Mesendoderm (in vitro differentiated cells): Measurements from ENCODE around the gene NDUFS7.

Experiments
- DNase-seq: peaks from one replicate; pipeline ENCODE4 v3.0.0; 2013
- H2AK5ac ChIP-seq: 2 replicates; pipeline ENCODE4 v1.6.1; 2013; ENCODE audit warnings: low read length, inconsistent platforms
- H2BK120ac ChIP-seq: 2 replicates; pipeline ENCODE4 v1.6.1; 2013; ENCODE audit warnings: low read depth, mild to moderate bottlenecking, low read length, moderate library complexity, mixed read lengths
- H2BK15ac ChIP-seq: replicated peaks from 2 replicates; pipeline ENCODE4 v1.6.1; 2013; ENCODE audit warnings: low read depth, mild to moderate bottlenecking, moderate library complexity
- H2BK5ac ChIP-seq: 2 replicates; pipeline ENCODE4 v1.6.1; 2013; ENCODE audit warnings: low read length, inconsistent platforms
- H3K18ac ChIP-seq: 2 replicates; pipeline ENCODE4 v1.6.1; 2013; ENCODE audit warnings: mild to moderate bottlenecking, low read length, mixed read lengths
- H3K23ac ChIP-seq: one replicate; pipeline ENCODE4 v1.6.1; 2013; ENCODE audit warnings: low read length
- H3K27ac ChIP-seq: 2 replicates; pipeline ENCODE4 v1.5.1; 2013; ENCODE audit warnings: low read depth, mild to moderate bottlenecking, inconsistent platforms, low read length, moderate library complexity
- H3K27me3 ChIP-seq: 2 replicates; pipeline ENCODE4 v1.6.1; 2013; ENCODE audit warnings: low read length, control low read depth, mild to moderate bottlenecking, inconsistent platforms; ENCODE audit not compliant: insufficient read depth, poor library complexity
- H3K36me3 ChIP-seq: 2 replicates; pipeline ENCODE4 v1.6.1; 2013; ENCODE audit warnings: low read length, inconsistent platforms; ENCODE audit not compliant: control insufficient read depth, insufficient read depth
- H3K4ac ChIP-seq: one replicate; pipeline ENCODE4 v1.6.1; 2013; ENCODE audit warnings: low read depth, mild to moderate bottlenecking, low read length, moderate library complexity
- H3K4me1 ChIP-seq: 2 replicates; pipeline ENCODE4 v1.6.1; 2013; ENCODE audit warnings: low read depth, low read length, inconsistent platforms; ENCODE audit not compliant: control insufficient read depth
- H3K4me2 ChIP-seq: 2 replicates; pipeline ENCODE4 v1.6.1; 2013; ENCODE audit warnings: low read length
- H3K4me3 ChIP-seq: 2 replicates; pipeline ENCODE4 v1.5.1; 2013; ENCODE audit warnings: mild to moderate bottlenecking, low read length
- H3K56ac ChIP-seq: one replicate; pipeline ENCODE4 v1.6.1; 2013; ENCODE audit warnings: low read length
- H3K79me1 ChIP-seq: 2 replicates; pipeline ENCODE4 v1.6.1; 2013; ENCODE audit warnings: low read length, inconsistent platforms
- H3K79me2 ChIP-seq: 2 replicates; pipeline ENCODE4 v1.6.1; 2013; ENCODE audit warnings: mild to moderate bottlenecking, low read length; ENCODE audit not compliant: control insufficient read depth, insufficient read depth
- H3K9ac ChIP-seq: 2 replicates; pipeline ENCODE4 v1.6.1; 2013; ENCODE audit warnings: low read length, inconsistent platforms
- H4K5ac ChIP-seq: one replicate; pipeline ENCODE4 v1.6.1; 2013; ENCODE audit warnings: low read length
- H4K8ac ChIP-seq: one replicate; pipeline ENCODE4 v1.6.1; 2013; ENCODE audit warnings: low read depth, mild to moderate bottlenecking, control low read depth, low read length, moderate library complexity
- WGBS: extraction: QIAGEN DNeasy Blood & Tissue Kit; methylation state at CpG from one replicate; pipeline ENCODE4 v1.1.7; 2013; ENCODE audit warnings: low lambda C conversion rate, missing lambda C conversion rate; ENCODE audit not compliant: insufficient coverage; ENCODE audit errors: extremely low coverage; 5-methylcytosine and 5-hydroxymethylcytosine counted together

NDUFS7 gene

GRCh38 chr19:1350867-1351266 is 32.8 kb upstream of the NDUFS7 start:
- Histone ChIP-seq H3K4me1 (no peaks in the 10 kb centered on the region), H3K27ac (no peak overlapping the region), H3K27me3 (no peaks in the 10 kb centered on the region), H2AK5ac (no peak overlapping the region), H3K56ac (no peak overlapping the region), H3K9ac (no peak overlapping the region), H3K79me1 (peaks cover 4% of the 10 kb centered on the region), H4K5ac (no peak overlapping the region), H3K36me3 (no peaks in the 10 kb centered on the region), H2BK120ac (no peak overlapping the region), H3K79me2 (peaks cover 5% of the 10 kb centered on the region), H3K4me2 (no peak overlapping the region), H4K8ac (no peak overlapping the region), H3K18ac (no peak overlapping the region), H3K4me3 (no peak overlapping the region), H2BK15ac (no peak overlapping the region), H3K4ac (no peak overlapping the region), H2BK5ac (no peak overlapping the region), H3K23ac (no peak overlapping the region)
- DNase-seq, result no peak
- no CpG with 5 or more reads among the region's 5 CpGs for WGBS

GRCh38 chr19:1351381-1351851 is 32.3 kb upstream of the NDUFS7 start:
- Histone ChIP-seq H2BK5ac (no peak overlapping the region), H3K23ac (no peak overlapping the region), H3K56ac (no peak overlapping the region), H3K79me1 (peaks cover 4% of the 10 kb centered on the region), H3K27me3 (no peaks in the 10 kb centered on the region), H3K27ac (no peak overlapping the region), H4K5ac (no peak overlapping the region), H4K8ac (no peak overlapping the region), H2BK120ac (no peak overlapping the region), H3K18ac (no peak overlapping the region), H2AK5ac (no peak overlapping the region), H2BK15ac (no peak overlapping the region), H3K9ac (no peak overlapping the region), H3K4ac (no peak overlapping the region), H3K4me1 (no peaks in the 10 kb centered on the region), H3K79me2 (peaks cover 5% of the 10 kb centered on the region), H3K4me3 (no peak overlapping the region), H3K36me3 (no peaks in the 10 kb centered on the region), H3K4me2 (no peak overlapping the region)
- no peak for DNase-seq
- WGBS, result no CpG with 5 or more reads among the region's 21 CpGs

GRCh38 chr19:1353144-1353543 is 30.6 kb upstream of the NDUFS7 start:
- H3K9ac ChIP-seq, result no peak overlapping the region
- no peak overlapping the region for H3K4me3 ChIP-seq
- H4K5ac ChIP-seq, result no peak overlapping the region
- H3K36me3 ChIP-seq, result peaks cover 1% of the 10 kb centered on the region
- H3K56ac ChIP-seq, result no peak overlapping the region
- H3K79me2 ChIP-seq, result peaks cover 5% of the 10 kb centered on the region
- no peak overlapping the region for H2BK120ac ChIP-seq
- no peaks in the 10 kb centered on the region for H3K27me3 ChIP-seq
- no peak overlapping the region for H4K8ac ChIP-seq
- H2BK5ac ChIP-seq, result no peak overlapping the region
- H3K23ac ChIP-seq, result no peak overlapping the region
- H3K4me2 ChIP-seq, result no peak overlapping the region
- no peak overlapping the region for H3K27ac ChIP-seq
- no peaks in the 10 kb centered on the region for H3K4me1 ChIP-seq
- peaks cover 8% of the 10 kb centered on the region for H3K79me1 ChIP-seq
- no peak overlapping the region for H3K18ac ChIP-seq
- no peak overlapping the region for H2AK5ac ChIP-seq
- DNase-seq, result no peak
- no peak overlapping the region for H3K4ac ChIP-seq
- no CpG with 5 or more reads among the region's 9 CpGs for WGBS
- H2BK15ac ChIP-seq, result no peak overlapping the region

- Histone ChIP-seq H3K4ac (peak overlapping the region; percentile 38), H3K27ac (peak overlapping the region; percentile 64), H2BK15ac (no peak overlapping the region), H2AK5ac (no peak overlapping the region), H4K5ac (no peak overlapping the region), H3K79me1 (peaks cover 8% of the 10 kb centered on the region), H3K27me3 (no peaks in the 10 kb centered on the region), H3K4me3 (peak overlapping the region; percentile 88), H4K8ac (peak overlapping the region; percentile 60), H3K18ac (peak overlapping the region; percentile 91), H3K4me2 (peak overlapping the region; percentile 93), H3K79me2 (peaks cover 7% of the 10 kb centered on the region), H3K36me3 (peaks cover 1% of the 10 kb centered on the region), H3K56ac (peak overlapping the region; percentile 98), H3K23ac (no peak overlapping the region), H3K4me1 (no peaks in the 10 kb centered on the region), H2BK120ac (no peak overlapping the region), H3K9ac (peak overlapping the region; percentile 97), H2BK5ac (no peak overlapping the region)
- no peak for DNase-seq
- no CpG with 5 or more reads among the region's 61 CpGs for WGBS
Observed at GRCh38 chr19:1354970-1355567, 28.6 kb upstream of the NDUFS7 start.

GRCh38 chr19:1355568-1356507 is 27.9 kb upstream of the NDUFS7 start:
- peaks cover 8% of the 10 kb centered on the region for H3K79me1 ChIP-seq
- H4K8ac ChIP-seq, result no peak overlapping the region
- no peak overlapping the region for H3K23ac ChIP-seq
- H3K4ac ChIP-seq, result peak overlapping the region; percentile 38
- H2BK15ac ChIP-seq, result no peak overlapping the region
- peak overlapping the region; percentile 97 for H3K9ac ChIP-seq
- H2BK5ac ChIP-seq, result no peak overlapping the region
- H3K4me3 ChIP-seq, result peak overlapping the region; percentile 88
- H4K5ac ChIP-seq, result no peak overlapping the region
- no CpG with 5 or more reads among the region's 32 CpGs for WGBS
- H3K27ac ChIP-seq, result no peak overlapping the region
- H3K4me1 ChIP-seq, result no peaks in the 10 kb centered on the region
- no peaks in the 10 kb centered on the region for H3K27me3 ChIP-seq
- H2AK5ac ChIP-seq, result peak overlapping the region; percentile 72
- peak overlapping the region; percentile 93 for H3K4me2 ChIP-seq
- peak overlapping the region; percentile 98 for H3K56ac ChIP-seq
- DNase-seq, result peak; percentile 21
- no peak overlapping the region for H2BK120ac ChIP-seq
- H3K79me2 ChIP-seq, result peaks cover 9% of the 10 kb centered on the region
- peak overlapping the region; percentile 91 for H3K18ac ChIP-seq
- H3K36me3 ChIP-seq, result peaks cover 1% of the 10 kb centered on the region
